ENCODE measurements around the gene MTRR.

MTRR gene

DNA sequence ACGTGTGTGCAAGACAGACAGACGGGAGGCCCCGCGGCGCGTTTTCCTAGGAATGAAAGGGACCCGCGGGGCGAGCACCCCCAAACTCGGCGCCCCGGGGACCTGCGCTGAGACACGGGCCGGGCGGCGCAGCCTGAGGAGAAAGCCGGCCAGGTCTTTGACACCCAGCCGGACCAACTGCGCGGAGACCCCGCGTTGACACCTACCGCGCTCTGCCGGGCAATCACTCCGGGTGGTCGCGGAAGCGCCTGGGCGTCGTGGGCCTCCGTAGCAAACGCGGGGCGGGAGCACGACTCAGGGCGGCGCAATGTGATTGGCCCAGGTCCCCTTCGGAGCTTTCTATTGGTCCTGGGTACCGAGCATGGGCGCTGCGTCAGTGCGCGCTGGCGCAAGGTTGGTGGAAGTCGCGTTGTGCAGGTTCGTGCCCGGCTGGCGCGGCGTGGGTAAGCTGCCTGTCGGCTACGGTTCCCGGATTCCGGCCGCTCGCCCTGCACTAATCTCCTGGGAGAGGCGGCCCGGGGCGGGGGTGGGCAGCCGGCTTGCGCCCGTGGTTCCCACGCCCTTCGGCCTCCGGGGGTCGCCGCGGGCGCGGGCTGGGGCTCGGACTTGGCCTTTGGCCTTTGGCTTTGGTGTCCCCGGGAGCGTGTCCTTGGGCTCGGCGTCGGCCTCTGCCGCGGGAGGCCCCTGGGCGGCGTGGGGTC lies at the start of gene MTRR, which contains the start of gene FASTKD3:
Gene MTRR, plus strand, starts transcription at position 376 of the 701 bp plus-strand sequence. CDS start 1,647 bp downstream, outside the sequence.
Gene FASTKD3, minus strand, starts transcription at position 259 of the 701 bp plus-strand sequence. CDS start 948 bp downstream, outside the sequence.
- peak; percentile 78 for DNase-seq (ENCODE audit: low read depth)
- H3K4me3 ChIP-seq (ENCODE audit: low read depth, low read length): peak within 1 kb of the TSS; percentile 81
- no peak for TF ChIP-seq CTCF (IDR thresholded peaks at IDR 0.05; ENCODE audit: control insufficient read depth, extremely low read depth, insufficient read depth)

- no peak for DNase-seq (ENCODE audit: low read depth)
- TF ChIP-seq CTCF (IDR thresholded peaks at IDR 0.05; ENCODE audit: control insufficient read depth, extremely low read depth, insufficient read depth): no peak
Measured at GRCh38 chr5:7822449-7822848, 46.5 kb upstream of the MTRR start.

DNA sequence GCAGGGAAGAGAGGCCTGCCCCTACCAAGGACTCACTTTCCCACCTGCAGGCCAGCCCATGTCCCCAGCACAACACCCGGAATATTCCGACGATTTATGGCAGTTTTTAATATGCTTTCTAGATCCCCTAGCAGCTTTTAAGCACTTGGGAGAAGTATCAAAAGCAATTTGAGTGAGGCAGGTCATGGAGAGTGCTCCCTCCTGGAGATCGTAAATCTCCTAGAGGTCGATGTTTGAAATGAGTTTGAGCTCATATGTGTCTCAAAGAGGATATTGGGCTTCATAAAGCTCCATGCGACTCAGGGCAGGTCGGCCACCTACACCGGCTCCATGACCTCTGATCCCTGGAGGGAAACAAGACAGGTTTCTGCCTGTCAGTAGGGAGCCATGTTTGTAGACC lies 45.4 kb upstream of the MTRR start:
- no peak for DNase-seq (ENCODE audit: low read depth)
- TF ChIP-seq CTCF (IDR thresholded peaks at IDR 0.05; ENCODE audit: control insufficient read depth, extremely low read depth, insufficient read depth): no peak
- no peak overlapping the region for H3K4me3 ChIP-seq (ENCODE audit: low read depth, low read length)

More at GRCh38 chr5:7822449-7822848, 46.5 kb upstream of the MTRR start:
- H3K4me3 ChIP-seq (ENCODE audit: low read depth, low read length): no peak overlapping the region

- H3K4me3 ChIP-seq (ENCODE audit: low read depth, low read length): no peak overlapping the region
- no peak for TF ChIP-seq CTCF (IDR thresholded peaks at IDR 0.05; ENCODE audit: control insufficient read depth, extremely low read depth, insufficient read depth)
- no peak for DNase-seq (ENCODE audit: low read depth)
Measured at GRCh38 chr5:7824995-7825394, 44.0 kb upstream of the MTRR start.

- no peak for TF ChIP-seq CTCF (IDR thresholded peaks at IDR 0.05; ENCODE audit: control insufficient read depth, extremely low read depth, insufficient read depth)
- DNase-seq (ENCODE audit: low read depth): no peak
- H3K4me3 ChIP-seq (ENCODE audit: low read depth, low read length): no peak overlapping the region
Measured at GRCh38 chr5:7825630-7826029, 43.3 kb upstream of the MTRR start.

DNA sequence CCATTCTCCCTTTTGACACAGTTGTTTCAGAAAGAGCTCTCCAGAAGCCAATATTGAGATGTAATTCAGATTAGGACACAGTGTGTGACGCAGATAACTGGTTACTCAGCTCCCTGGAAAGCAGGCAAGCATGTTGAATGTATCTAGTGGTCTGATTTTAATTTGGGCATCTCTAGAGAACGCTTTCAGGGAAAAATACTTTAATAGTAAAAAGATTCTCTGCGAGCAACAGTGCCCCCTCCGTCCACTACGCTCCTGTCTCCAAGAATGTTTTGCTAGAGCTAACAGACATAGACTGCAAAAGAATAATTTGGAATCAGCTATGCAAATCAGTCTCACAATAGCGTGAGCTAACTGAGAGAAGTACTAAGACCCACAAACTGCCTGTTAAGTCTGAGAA lies 41.3 kb upstream of the MTRR start:
- no peak for DNase-seq (ENCODE audit: low read depth)
- no peak overlapping the region for H3K4me3 ChIP-seq (ENCODE audit: low read depth, low read length)
- no peak for TF ChIP-seq CTCF (IDR thresholded peaks at IDR 0.05; ENCODE audit: control insufficient read depth, extremely low read depth, insufficient read depth)

- H3K4me3 ChIP-seq (ENCODE audit: low read depth, low read length): no peak overlapping the region
- peak; percentile 86 for DNase-seq (ENCODE audit: low read depth)
- no peak for TF ChIP-seq CTCF (IDR thresholded peaks at IDR 0.05; ENCODE audit: control insufficient read depth, extremely low read depth, insufficient read depth)
Measured at GRCh38 chr5:7828269-7828668, 40.7 kb upstream of the MTRR start.
